ENCODE results near the gene PIK3C3.
"Not testable (repeated sequence)": the region's sequence is repeated elsewhere in the genome, so short reads cannot be mapped to it uniquely, and the experiment has no call there.

The PIK3C3 gene

DNA sequence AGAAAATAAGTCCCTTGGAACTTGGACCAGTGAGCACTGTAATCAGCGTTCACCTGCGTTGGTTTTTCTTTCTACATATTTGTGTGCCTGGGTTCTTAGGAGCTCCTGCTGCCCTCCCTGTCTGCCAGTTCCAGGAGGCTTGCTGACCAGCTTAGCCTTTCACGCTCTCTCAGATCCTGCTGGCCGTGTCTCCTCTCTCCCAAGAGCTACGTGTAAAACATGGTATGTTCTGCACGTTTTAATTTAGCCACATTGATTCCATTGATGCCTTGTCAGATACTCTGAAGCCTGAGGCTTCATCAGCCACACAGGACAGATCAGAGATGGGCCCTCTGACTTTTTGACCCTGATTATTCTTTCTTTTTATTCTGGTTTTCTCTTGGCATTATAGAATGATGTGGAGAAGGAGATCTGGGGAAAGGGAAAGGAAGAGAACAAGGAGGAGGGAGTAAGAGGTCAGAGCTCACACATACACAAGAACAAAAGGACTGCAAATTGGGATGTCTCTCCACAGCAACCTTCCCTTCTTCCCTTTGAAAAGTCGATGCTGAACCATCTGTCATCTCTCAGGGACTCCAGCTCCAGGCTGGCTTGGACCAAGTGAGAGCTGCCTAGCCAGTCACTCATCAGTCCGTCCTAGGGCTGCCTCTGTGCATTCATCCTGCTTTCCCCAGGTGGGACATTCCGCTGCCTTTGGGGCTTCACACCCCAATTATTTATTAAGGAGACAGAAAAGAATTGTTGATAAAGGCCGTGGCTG lies 152.8 kb downstream of the PIK3C3 start:
- Histone ChIP-seq H3K4me1 (ENCODE audit: insufficient read depth, low read length, severe bottlenecking) (no peaks in the 10 kb centered on the region), H3K79me2 (ENCODE audit: insufficient read depth, low read length) (no peaks in the 10 kb centered on the region), H3K4me2 (ENCODE audit: low read length) (no peak overlapping the region), H2AFZ (ENCODE audit: low read length) (no peak overlapping the region), H3K9me3 (ENCODE audit: low read length) (no peaks in the 10 kb centered on the region), H3F3A (ENCODE audit: insufficient read depth, low read length) (no peaks in the 10 kb centered on the region), H3K9ac (ENCODE audit: low read length) (no peak overlapping the region), H3K27me3 (ENCODE audit: insufficient read depth, low read length) (no peaks in the 10 kb centered on the region), H3K4me3 (ENCODE audit: low read depth, low read length, poor library complexity, severe bottlenecking) (no peak overlapping the region), H3K9me2 (ENCODE audit: low read depth, low read length) (no peaks in the 10 kb centered on the region), H4K20me1 (ENCODE audit: insufficient read depth, low read length) (no peaks in the 10 kb centered on the region), H3K36me3 (ENCODE audit: insufficient read depth, low read length) (no peaks in the 10 kb centered on the region), H3K27ac (ENCODE audit: low read depth, low read length, poor library complexity, severe bottlenecking) (no peak overlapping the region)
- TF ChIP-seq, protein P1, sequence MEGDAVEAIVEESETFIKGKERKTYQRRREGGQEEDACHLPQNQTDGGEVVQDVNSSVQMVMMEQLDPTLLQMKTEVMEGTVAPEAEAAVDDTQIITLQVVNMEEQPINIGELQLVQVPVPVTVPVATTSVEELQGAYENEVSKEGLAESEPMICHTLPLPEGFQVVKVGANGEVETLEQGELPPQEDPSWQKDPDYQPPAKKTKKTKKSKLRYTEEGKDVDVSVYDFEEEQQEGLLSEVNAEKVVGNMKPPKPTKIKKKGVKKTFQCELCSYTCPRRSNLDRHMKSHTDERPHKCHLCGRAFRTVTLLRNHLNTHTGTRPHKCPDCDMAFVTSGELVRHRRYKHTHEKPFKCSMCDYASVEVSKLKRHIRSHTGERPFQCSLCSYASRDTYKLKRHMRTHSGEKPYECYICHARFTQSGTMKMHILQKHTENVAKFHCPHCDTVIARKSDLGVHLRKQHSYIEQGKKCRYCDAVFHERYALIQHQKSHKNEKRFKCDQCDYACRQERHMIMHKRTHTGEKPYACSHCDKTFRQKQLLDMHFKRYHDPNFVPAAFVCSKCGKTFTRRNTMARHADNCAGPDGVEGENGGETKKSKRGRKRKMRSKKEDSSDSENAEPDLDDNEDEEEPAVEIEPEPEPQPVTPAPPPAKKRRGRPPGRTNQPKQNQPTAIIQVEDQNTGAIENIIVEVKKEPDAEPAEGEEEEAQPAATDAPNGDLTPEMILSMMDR (IDR thresholded peaks at IDR 0.05; ENCODE audit: low read length), result no peak
- TF ChIP-seq EZH2 (IDR thresholded peaks at IDR 0.05; ENCODE audit: borderline replicate concordance, low read length), result no peak

DNA sequence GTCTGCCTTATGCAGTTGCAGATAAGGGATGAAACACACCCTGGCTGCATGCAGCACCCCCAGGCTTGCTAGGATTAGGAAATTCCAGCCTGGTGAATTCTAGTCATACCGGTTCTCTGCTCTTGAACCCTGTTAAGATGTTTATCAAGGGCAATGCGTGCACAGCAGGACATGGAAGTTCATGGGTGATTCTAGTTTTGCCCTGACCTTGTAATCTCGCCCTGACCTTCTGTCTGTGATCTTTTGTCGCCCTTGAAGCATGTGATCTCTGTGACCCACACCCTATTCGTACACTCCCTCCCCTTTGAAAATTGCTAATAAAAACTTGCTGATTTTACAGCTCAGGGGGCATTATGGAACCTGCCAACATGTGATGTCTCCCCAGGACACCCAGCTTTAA lies 157.1 kb downstream of the PIK3C3 start:
- not testable (repeated sequence) for H3K4me1 ChIP-seq (ENCODE audit: insufficient read depth, low read length, severe bottlenecking); H3K36me3 ChIP-seq (ENCODE audit: insufficient read depth, low read length); H3K79me2 ChIP-seq (ENCODE audit: insufficient read depth, low read length); H3K9me2 ChIP-seq (ENCODE audit: low read depth, low read length); H3K9me3 ChIP-seq (ENCODE audit: low read length); H3K9ac ChIP-seq (ENCODE audit: low read length); H3K27me3 ChIP-seq (ENCODE audit: insufficient read depth, low read length); H3K4me2 ChIP-seq (ENCODE audit: low read length); H3F3A ChIP-seq (ENCODE audit: insufficient read depth, low read length); H3K27ac ChIP-seq (ENCODE audit: low read depth, low read length, poor library complexity, severe bottlenecking); H2AFZ ChIP-seq (ENCODE audit: low read length); H3K4me3 ChIP-seq (ENCODE audit: low read depth, low read length, poor library complexity, severe bottlenecking); H4K20me1 ChIP-seq (ENCODE audit: insufficient read depth, low read length)

DNA sequence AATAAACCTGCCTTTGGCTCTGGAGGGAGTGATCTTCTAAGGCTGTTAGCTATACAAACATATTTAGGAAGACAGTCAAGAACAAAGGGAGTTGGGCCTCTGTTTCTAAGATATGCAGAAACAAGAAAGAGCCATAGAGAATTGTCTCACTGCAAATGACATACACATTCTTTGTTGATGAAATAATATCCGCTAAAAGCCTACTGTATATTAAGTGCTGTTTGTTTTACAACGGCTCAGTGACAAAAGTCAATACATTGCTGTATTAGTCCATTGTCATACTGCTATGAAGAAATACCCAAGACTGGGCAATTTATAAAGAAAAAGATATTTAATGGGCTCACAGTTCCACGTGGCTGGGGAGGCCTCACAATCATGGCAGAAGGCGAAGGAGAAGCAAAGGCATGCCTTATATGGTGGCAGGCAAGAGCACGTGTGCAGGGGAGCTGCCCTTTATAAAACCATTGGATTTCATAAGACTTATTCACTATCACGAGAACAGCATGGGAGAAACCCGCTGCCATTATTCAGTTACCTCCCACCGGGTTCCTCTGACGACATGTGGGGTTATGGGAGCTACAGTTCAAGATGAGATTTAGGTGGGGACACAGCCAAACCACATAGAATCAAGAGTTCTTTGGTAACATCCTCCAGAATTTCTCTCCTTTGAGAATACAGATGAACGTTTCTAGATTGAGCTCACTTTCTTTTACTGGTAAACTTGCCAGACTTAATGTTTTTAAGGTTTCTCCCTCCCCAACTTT lies 157.8 kb downstream of the PIK3C3 start:
- Histone ChIP-seq H3K9me2 (ENCODE audit: low read depth, low read length) (no peaks in the 10 kb centered on the region), H3K4me3 (ENCODE audit: low read depth, low read length, poor library complexity, severe bottlenecking) (no peak overlapping the region), H3F3A (ENCODE audit: insufficient read depth, low read length) (no peaks in the 10 kb centered on the region), H2AFZ (ENCODE audit: low read length) (no peak overlapping the region), H3K9ac (ENCODE audit: low read length) (no peak overlapping the region), H3K36me3 (ENCODE audit: insufficient read depth, low read length) (no peaks in the 10 kb centered on the region), H3K27me3 (ENCODE audit: insufficient read depth, low read length) (no peaks in the 10 kb centered on the region), H3K4me1 (ENCODE audit: insufficient read depth, low read length, severe bottlenecking) (no peaks in the 10 kb centered on the region), H4K20me1 (ENCODE audit: insufficient read depth, low read length) (no peaks in the 10 kb centered on the region), H3K4me2 (ENCODE audit: low read length) (no peak overlapping the region), H3K79me2 (ENCODE audit: insufficient read depth, low read length) (no peaks in the 10 kb centered on the region), H3K27ac (ENCODE audit: low read depth, low read length, poor library complexity, severe bottlenecking) (no peak overlapping the region), H3K9me3 (ENCODE audit: low read length) (no peaks in the 10 kb centered on the region)
- no peak for TF ChIP-seq EZH2 (IDR thresholded peaks at IDR 0.05; ENCODE audit: borderline replicate concordance, low read length)
- TF ChIP-seq, protein P1 (IDR thresholded peaks at IDR 0.05; ENCODE audit: low read length), result no peak
